Measurements from ENCODE around the gene RABGAP1L.
"Not testable (repeated sequence)": the region's sequence is repeated elsewhere in the genome, so short reads cannot be mapped to it uniquely, and the experiment has no call there.

The RABGAP1L gene

GRCh38 chr1:174247472-174247871 lies 88.2 kb downstream of the RABGAP1L start:
- DNase-seq = no peak

GRCh38 chr1:174248041-174248440 lies 88.7 kb downstream of the RABGAP1L start:
- no peak for DNase-seq

- DNase-seq = not testable (repeated sequence)
Observed at GRCh38 chr1:174256386-174256785, 97.1 kb downstream of the RABGAP1L start.

- no peak for DNase-seq
Observed at GRCh38 chr1:174258148-174258550, 98.8 kb downstream of the RABGAP1L start.

GRCh38 chr1:174262349-174263241 lies 103.3 kb downstream of the RABGAP1L start:
- DNase-seq = no peak

- no peak for DNase-seq
Observed at GRCh38 chr1:174265282-174265681, 106.0 kb downstream of the RABGAP1L start.

GRCh38 chr1:174266476-174266875 lies 107.2 kb downstream of the RABGAP1L start:
- DNase-seq = no peak

- DNase-seq = no peak
Observed at GRCh38 chr1:174266991-174267612, 107.8 kb downstream of the RABGAP1L start.

- DNase-seq = no peak
Observed at GRCh38 chr1:174269989-174270651, 110.8 kb downstream of the RABGAP1L start.

- no peak for DNase-seq
Observed at GRCh38 chr1:174273190-174273589, 113.9 kb downstream of the RABGAP1L start.

- no peak for DNase-seq
Observed at GRCh38 chr1:174273776-174274175, 114.5 kb downstream of the RABGAP1L start.

GRCh38 chr1:174274452-174274851 lies 115.1 kb downstream of the RABGAP1L start:
- no peak for DNase-seq

GRCh38 chr1:174274884-174275283 lies 115.6 kb downstream of the RABGAP1L start:
- DNase-seq = no peak

- DNase-seq = no peak
Observed at GRCh38 chr1:174276087-174276486, 116.8 kb downstream of the RABGAP1L start.

GRCh38 chr1:174284052-174284451 lies 124.7 kb downstream of the RABGAP1L start:
- DNase-seq = no peak

- no peak for DNase-seq
Observed at GRCh38 chr1:174286042-174286441, 126.7 kb downstream of the RABGAP1L start.

- DNase-seq = no peak
Observed at GRCh38 chr1:174289644-174290310, 130.5 kb downstream of the RABGAP1L start.

GRCh38 chr1:174291059-174291458 lies 131.7 kb downstream of the RABGAP1L start:
- no peak for DNase-seq

- DNase-seq = no peak
Observed at GRCh38 chr1:174296309-174296708, 137.0 kb downstream of the RABGAP1L start.

- no peak for DNase-seq
Observed at GRCh38 chr1:174297351-174297750, 138.0 kb downstream of the RABGAP1L start.

- DNase-seq = no peak
Observed at GRCh38 chr1:174301295-174302077, 142.2 kb downstream of the RABGAP1L start.

GRCh38 chr1:174308604-174309003 lies 149.3 kb downstream of the RABGAP1L start:
- no peak for DNase-seq
